GM13977 (cell line): ENCODE data around the gene NPM3.
"Not testable (repeated sequence)": the region's sequence is repeated elsewhere in the genome, so short reads cannot be mapped to it uniquely, and the experiment has no call there.

Experiments used
- DNase-seq: peaks from one replicate; pipeline ENCODE4 v3.0.0; 2012; ENCODE audit warnings: low spot score
- in situ Hi-C: fragments of 300-500 bp; cut with MboI; formaldehyde crosslinking; loops from one replicate; pipeline ENCODE4 v1.12.0; 2022; ENCODE audit warnings: low sequenced_read_pairs, low pct_unique_long_range_greater_than_20kb, mixed read lengths, inconsistent platforms; ENCODE audit not compliant: unreplicated experiment
- TF ChIP-seq, protein P1 (sequence below): IDR thresholded peaks from 2 replicates; pipeline ENCODE4 v1.5.1; 2012; ENCODE audit warnings: mild to moderate bottlenecking, control low read depth; ENCODE audit not compliant: insufficient read depth; ENCODE audit errors: extremely low read depth, missing control alignments

The NPM3 gene

DNA sequence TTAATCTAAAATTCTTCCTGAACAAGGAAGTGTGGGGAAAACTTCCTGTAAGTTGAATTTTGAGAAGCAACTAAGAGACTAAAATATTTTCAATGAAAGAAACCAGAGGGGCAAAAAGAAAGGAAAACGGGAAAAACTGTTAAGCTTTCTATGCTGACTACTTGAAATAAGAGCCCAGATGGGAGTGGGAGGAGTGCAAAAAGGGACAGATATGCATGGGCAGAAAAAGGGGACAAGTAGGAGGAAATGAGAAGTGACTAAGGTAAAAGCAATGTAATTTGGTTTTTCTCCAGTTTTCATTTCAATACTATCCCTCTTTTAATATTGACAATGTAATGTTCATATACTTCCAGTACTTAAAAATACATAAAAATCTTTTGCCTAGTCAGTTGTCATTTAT is 23.9 kb upstream of the NPM3 start:
- DNase-seq = no peak
- TF ChIP-seq, protein P1, sequence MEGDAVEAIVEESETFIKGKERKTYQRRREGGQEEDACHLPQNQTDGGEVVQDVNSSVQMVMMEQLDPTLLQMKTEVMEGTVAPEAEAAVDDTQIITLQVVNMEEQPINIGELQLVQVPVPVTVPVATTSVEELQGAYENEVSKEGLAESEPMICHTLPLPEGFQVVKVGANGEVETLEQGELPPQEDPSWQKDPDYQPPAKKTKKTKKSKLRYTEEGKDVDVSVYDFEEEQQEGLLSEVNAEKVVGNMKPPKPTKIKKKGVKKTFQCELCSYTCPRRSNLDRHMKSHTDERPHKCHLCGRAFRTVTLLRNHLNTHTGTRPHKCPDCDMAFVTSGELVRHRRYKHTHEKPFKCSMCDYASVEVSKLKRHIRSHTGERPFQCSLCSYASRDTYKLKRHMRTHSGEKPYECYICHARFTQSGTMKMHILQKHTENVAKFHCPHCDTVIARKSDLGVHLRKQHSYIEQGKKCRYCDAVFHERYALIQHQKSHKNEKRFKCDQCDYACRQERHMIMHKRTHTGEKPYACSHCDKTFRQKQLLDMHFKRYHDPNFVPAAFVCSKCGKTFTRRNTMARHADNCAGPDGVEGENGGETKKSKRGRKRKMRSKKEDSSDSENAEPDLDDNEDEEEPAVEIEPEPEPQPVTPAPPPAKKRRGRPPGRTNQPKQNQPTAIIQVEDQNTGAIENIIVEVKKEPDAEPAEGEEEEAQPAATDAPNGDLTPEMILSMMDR = no peak
- in situ Hi-C loops = no loop called here

DNA sequence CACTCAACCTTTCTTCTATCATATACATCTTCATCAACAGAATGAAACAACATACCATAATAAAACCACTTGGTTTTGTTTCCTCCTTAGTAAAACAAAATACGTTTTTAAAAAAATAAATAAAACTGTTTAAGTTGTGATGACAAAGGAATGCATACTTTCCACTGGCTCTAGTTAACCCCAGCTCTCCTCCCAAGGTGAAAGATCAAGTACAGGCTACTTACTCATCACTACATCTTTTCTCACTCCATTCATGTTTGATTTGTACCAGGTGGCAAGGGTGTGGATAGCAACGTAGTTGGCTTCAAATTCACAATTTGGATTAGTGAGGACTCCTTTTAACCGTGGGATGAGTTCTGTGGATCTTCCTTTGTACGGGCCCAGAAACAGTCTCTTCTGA is 20.3 kb upstream of the NPM3 start:
- TF ChIP-seq, protein P1 = no peak

DNA sequence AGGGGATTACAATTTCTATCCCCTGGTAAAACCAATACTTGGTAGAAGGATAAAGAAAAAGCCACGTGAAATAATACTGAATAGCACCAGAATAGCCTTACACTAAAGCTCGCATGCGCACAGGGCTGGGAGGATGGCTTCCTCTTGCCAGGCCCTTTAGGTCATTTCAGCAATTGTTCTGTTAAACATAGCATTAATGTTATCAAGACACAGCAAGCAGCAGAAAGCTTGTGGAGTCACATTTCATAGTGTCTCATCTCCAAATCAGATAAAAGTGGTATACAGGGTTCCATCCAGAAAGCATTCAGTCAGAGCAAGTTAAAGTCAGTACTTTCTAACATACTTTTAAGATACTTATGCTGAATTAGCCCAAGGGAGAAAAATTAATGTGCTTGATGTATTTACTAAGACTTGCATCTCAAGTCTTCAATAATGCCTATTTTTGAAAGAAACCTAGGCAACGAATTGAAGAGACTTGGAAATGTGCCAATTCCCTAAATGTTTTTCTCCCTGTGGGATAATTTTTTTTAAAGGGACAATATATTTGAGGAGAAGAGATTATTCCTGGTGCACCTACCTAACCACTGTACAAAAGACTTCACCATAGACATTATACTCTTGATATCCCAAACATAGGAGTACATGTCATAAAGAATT is 14.3 kb upstream of the NPM3 start:
- no peak for DNase-seq
- TF ChIP-seq, protein P1 = no peak
- in situ Hi-C loops = no loop called here

More for the DNA sequence above, 20.3 kb upstream of the NPM3 start:
- DNase-seq = no peak
- in situ Hi-C loops = no loop called here

DNA sequence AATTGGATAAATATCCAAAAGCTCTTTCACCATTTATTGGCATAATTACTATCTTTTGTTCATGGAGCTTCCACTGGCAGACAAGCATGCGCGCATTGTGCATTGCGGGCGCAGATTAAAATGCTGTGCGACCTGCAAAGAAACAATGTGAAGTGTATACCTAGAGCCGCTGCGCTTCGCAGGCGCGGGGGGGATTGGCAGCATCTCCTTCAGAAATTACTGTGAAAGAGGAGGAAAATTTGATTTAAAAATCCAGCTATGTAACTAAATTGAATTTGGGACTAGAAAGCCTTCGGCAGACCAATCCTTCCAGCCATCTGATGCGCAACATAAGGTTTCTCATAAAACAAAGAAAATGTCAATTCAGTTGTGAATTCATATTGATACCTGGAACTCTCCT is 10.3 kb upstream of the NPM3 start:
- in situ Hi-C loops = no loop called here

DNA sequence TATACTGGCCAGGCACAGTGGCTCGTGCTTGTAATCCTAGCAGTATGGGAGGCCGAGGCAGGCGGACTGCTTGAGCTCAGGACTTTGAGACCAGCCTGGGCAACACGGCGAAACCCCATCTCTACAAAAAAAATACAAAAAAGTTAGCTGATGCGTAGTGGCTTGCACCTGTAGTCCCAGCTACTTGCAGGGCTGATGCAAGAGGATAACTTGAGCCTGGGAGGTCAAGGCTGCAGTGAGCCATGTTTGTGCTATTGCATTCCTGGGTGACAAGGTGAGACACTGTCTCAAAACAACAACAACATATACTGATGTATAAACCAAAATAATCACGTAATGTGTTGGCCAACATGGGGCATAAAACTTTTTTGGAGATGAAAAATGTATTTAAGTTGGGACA is 6.4 kb upstream of the NPM3 start:
- TF ChIP-seq, protein P1 = no peak
- no peak for DNase-seq
- in situ Hi-C loops = no loop called here

More for the DNA sequence above, 10.3 kb upstream of the NPM3 start:
- TF ChIP-seq, protein P1 = no peak
- no peak for DNase-seq

DNA sequence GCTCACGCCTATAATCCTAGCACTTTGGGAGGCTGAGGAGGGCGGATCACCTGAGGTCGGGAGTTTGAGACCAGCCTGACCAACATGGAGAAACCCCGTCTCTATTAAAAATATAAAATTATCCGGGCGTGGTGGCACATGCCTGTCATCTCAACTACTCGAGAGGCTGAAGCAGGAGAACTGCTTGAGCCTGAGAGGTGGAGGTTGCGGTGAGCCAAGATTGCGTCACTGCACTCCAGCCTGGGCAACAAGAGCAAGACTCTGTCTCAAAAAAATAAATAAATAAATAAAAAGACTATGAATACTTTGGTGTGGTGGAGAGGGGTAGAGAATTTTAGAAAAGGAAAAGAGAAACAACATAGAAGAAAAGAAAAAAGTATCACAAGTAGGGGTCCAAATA is 6.0 kb upstream of the NPM3 start:
- in situ Hi-C loops, DNase-seq: not testable (repeated sequence)

DNA sequence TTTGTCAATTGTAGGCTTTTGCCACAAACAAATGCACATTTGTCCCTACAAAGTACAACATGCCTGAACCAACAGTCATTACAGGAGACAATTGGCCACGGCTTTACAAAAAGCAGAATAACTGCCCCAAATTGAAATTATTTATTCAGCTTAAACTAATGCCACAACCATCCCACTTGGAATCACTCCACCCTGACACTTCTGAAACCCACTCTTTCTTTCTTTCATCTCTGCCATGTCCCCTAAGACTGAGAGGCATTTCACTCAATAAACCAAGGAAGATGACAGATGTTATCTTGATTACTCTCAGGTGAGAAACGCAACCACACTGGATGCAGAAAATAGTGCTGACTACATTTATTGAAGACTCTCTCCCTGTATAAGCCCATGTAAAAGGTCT is 2.6 kb upstream of the NPM3 start:
- in situ Hi-C loops = no loop called here
- TF ChIP-seq, protein P1 = no peak

More for the DNA sequence above, 2.6 kb upstream of the NPM3 start:
- no peak for DNase-seq
